ENCODE results near the gene NPC1L1. TPM values are rescaled to one million over a fixed set of nuclear protein-coding genes. Genes with fewer than 3 reads are reported as not detected.

NPC1L1 gene
- total and polyA plus RNA-seq, 2 donors from 2014 or later = 0.88 to 2.4 TPM

- DNase-seq = no peak
- H3K27ac ChIP-seq (ENCODE audit: low read depth in 2 of 2, low read length in 2 of 2) = no peak overlapping the region
- H3K4me3 ChIP-seq (ENCODE audit: low read length in 3 of 3) = no peak overlapping the region
- H3K27me3 ChIP-seq (ENCODE audit: control insufficient read depth, insufficient read depth, low read length) = no peaks in the 10 kb centered on the region
- TF ChIP-seq CTCF (IDR thresholded peaks at IDR 0.05; ENCODE audit: borderline replicate concordance, extremely low read depth, insufficient read depth) = no peak
- intact Hi-C loops (cut with DNase I) = no loop called here
- no peaks in the 10 kb centered on the region for H3K4me1 ChIP-seq (ENCODE audit: control insufficient read depth in 2 of 3, insufficient read depth in 2 of 3, low read depth in 1 of 3, low read length in 3 of 3)
- no peaks in the 10 kb centered on the region for H3K36me3 ChIP-seq (ENCODE audit: control insufficient read depth in 2 of 3, insufficient read depth in 3 of 3, low read length in 3 of 3)
- no peak for FAIRE-seq
- no peak overlapping the region for H3K9ac ChIP-seq (ENCODE audit: low read length in 3 of 3)
- H3K9me3 ChIP-seq (ENCODE audit: control insufficient read depth in 2 of 3, insufficient read depth in 1 of 3, low read length in 3 of 3) = no peaks in the 10 kb centered on the region
Measured at GRCh38 chr7:44536090-44536489, 5.0 kb downstream of the NPC1L1 start.

- H3K27me3 ChIP-seq (ENCODE audit: control insufficient read depth, insufficient read depth, low read length) = no peaks in the 10 kb centered on the region
- FAIRE-seq (no peak), DNase-seq (no peak)
- no peaks in the 10 kb centered on the region for H3K4me1 ChIP-seq (ENCODE audit: control insufficient read depth in 2 of 3, insufficient read depth in 2 of 3, low read depth in 1 of 3, low read length in 3 of 3)
- H3K9ac ChIP-seq (ENCODE audit: low read length in 3 of 3) = no peak overlapping the region
- no peak for TF ChIP-seq CTCF (IDR thresholded peaks at IDR 0.05; ENCODE audit: borderline replicate concordance, extremely low read depth, insufficient read depth)
- no peak overlapping the region for H3K27ac ChIP-seq (ENCODE audit: low read depth in 2 of 2, low read length in 2 of 2)
- H3K36me3 ChIP-seq (ENCODE audit: control insufficient read depth in 2 of 3, insufficient read depth in 3 of 3, low read length in 3 of 3) = no peaks in the 10 kb centered on the region
- no peaks in the 10 kb centered on the region for H3K9me3 ChIP-seq (ENCODE audit: control insufficient read depth in 2 of 3, insufficient read depth in 1 of 3, low read length in 3 of 3)
- H3K4me3 ChIP-seq (ENCODE audit: low read length in 3 of 3) = no peak overlapping the region
- intact Hi-C loops (cut with DNase I) = no loop called here
Measured at GRCh38 chr7:44535348-44536064, 5.6 kb downstream of the NPC1L1 start.

GRCh38 chr7:44534501-44534900 lies 6.6 kb downstream of the NPC1L1 start:
- H3K4me1 ChIP-seq (ENCODE audit: control insufficient read depth in 2 of 3, insufficient read depth in 2 of 3, low read depth in 1 of 3, low read length in 3 of 3) = no peaks in the 10 kb centered on the region
- intact Hi-C loops (cut with DNase I) = no loop called here
- H3K27me3 ChIP-seq (ENCODE audit: control insufficient read depth, insufficient read depth, low read length) = no peaks in the 10 kb centered on the region
- no peak overlapping the region for H3K9ac ChIP-seq (ENCODE audit: low read length in 3 of 3)
- H3K27ac ChIP-seq (ENCODE audit: low read depth in 2 of 2, low read length in 2 of 2) = no peak overlapping the region
- peak; percentile 33 for TF ChIP-seq CTCF (IDR thresholded peaks at IDR 0.05; ENCODE audit: borderline replicate concordance, extremely low read depth, insufficient read depth)
- H3K36me3 ChIP-seq (ENCODE audit: control insufficient read depth in 2 of 3, insufficient read depth in 3 of 3, low read length in 3 of 3) = no peaks in the 10 kb centered on the region
- no peaks in the 10 kb centered on the region for H3K9me3 ChIP-seq (ENCODE audit: control insufficient read depth in 2 of 3, insufficient read depth in 1 of 3, low read length in 3 of 3)
- no peak for FAIRE-seq
- H3K4me3 ChIP-seq (ENCODE audit: low read length in 3 of 3) = no peak overlapping the region
- DNase-seq = peak in 3 of 5 donors; percentile 25 to 41 (median 26)

- no peaks in the 10 kb centered on the region for H3K36me3 ChIP-seq (ENCODE audit: control insufficient read depth in 2 of 3, insufficient read depth in 3 of 3, low read length in 3 of 3)
- no peak for FAIRE-seq
- H3K4me3 ChIP-seq (ENCODE audit: low read length in 3 of 3) = no peak overlapping the region
- no peak overlapping the region for H3K9ac ChIP-seq (ENCODE audit: low read length in 3 of 3)
- intact Hi-C loops (cut with DNase I) = no loop called here
- no peak for DNase-seq
- H3K4me1 ChIP-seq (ENCODE audit: control insufficient read depth in 2 of 3, insufficient read depth in 2 of 3, low read depth in 1 of 3, low read length in 3 of 3) = no peaks in the 10 kb centered on the region
- H3K27me3 ChIP-seq (ENCODE audit: control insufficient read depth, insufficient read depth, low read length) = no peaks in the 10 kb centered on the region
- TF ChIP-seq CTCF (IDR thresholded peaks at IDR 0.05; ENCODE audit: borderline replicate concordance, extremely low read depth, insufficient read depth) = no peak
- no peak overlapping the region for H3K27ac ChIP-seq (ENCODE audit: low read depth in 2 of 2, low read length in 2 of 2)
- H3K9me3 ChIP-seq (ENCODE audit: control insufficient read depth in 2 of 3, insufficient read depth in 1 of 3, low read length in 3 of 3) = no peaks in the 10 kb centered on the region
Measured at GRCh38 chr7:44534087-44534486, 7.0 kb downstream of the NPC1L1 start.
